Uterus (tissue), 4 donors: ENCODE measurements around the gene MLLT11. TPM values are rescaled to one million over a fixed set of nuclear protein-coding genes. Genes with fewer than 3 reads are reported as not detected.

Experiments
- DNase-seq, 2 donors: peaks; one replicate each; pipeline ENCODE4 v3.0.0-alpha.2; 2019 to 2020
- H3K27ac ChIP-seq, 2 donors: fragments of 200-600 bp; sonication (generic); 1 replicate in 1 of 2; 2 replicates in 1 of 2; pipeline ENCODE4 v1.5.1; 2016 to 2018
- H3K27me3 ChIP-seq, 2 donors: fragments of 200-600 bp; sonication (generic); one replicate each; pipeline ENCODE4 v1.5.1; 2018 to 2019; ENCODE audit warnings: control low read depth in 1 of 2
- H3K36me3 ChIP-seq, 2 donors: fragments of 200-600 bp; sonication (generic); one replicate each; pipeline ENCODE4 v1.5.1; 2019; ENCODE audit warnings: control low read depth in 1 of 2
- H3K4me1 ChIP-seq, 2 donors: fragments of 200-600 bp; sonication (generic); one replicate each; pipeline ENCODE4 v1.5.1; 2018 to 2019; ENCODE audit warnings: control low read depth in 1 of 2
- H3K4me3 ChIP-seq, 2 donors: fragments of 200-600 bp; sonication (generic); 1 replicate in 1 of 2; 2 replicates in 1 of 2; pipeline ENCODE4 v1.5.1; 2018 to 2019; ENCODE audit warnings: mild to moderate bottlenecking in 1 of 2
- H3K9me3 ChIP-seq, 2 donors: fragments of 200-600 bp; sonication (generic); one replicate each; pipeline ENCODE4 v1.5.1; 2019; ENCODE audit warnings: control low read depth in 1 of 2
- CTCF ChIP-seq, 4 experiments: fragments of 200-600 bp in 2 of 4; fragments of 450-650 bp in 2 of 4; sonication (generic) in 2 of 4; IDR thresholded peaks; one replicate each; pipeline ENCODE4 v1.5.1; 2016 to 2019; ENCODE audit warnings: antibody characterized with exemption in 4 of 4, mild to moderate bottlenecking in 2 of 4, moderate library complexity in 1 of 4
- POLR2A ChIP-seq, 2 donors: fragments of 450-650 bp; IDR thresholded peaks; one replicate each; pipeline ENCODE4 v1.6.1; 2016; ENCODE audit warnings: antibody characterized with exemption in 2 of 2, mild to moderate bottlenecking in 1 of 2, moderate library complexity in 1 of 2
- intact Hi-C: fragments of 100-400 bp; cut with DNase I; formaldehyde crosslinking; loops from one replicate; pipeline ENCODE4 v1.15.1; 2023; ENCODE audit warnings: low total_unique reads
- total RNA-seq, 4 donors: library from RNA; depleted of rRNA in 3 of 4; stranded (reverse); fragments of >200 nt in 3 of 4; gene quantifications; one replicate each; pipeline versions ENCODE4 v1.1.0 to v1.2.4, GENCODE V29; 2014 to 2023
- donor health status: DM: yes; HTN: yes; CAD: no.

Gene MLLT11
- total RNA-seq, 4 donors from 2014 or later, result 1.3 to 10.6 (median 5.6) TPM

- DNase-seq, result no peak
- TF ChIP-seq POLR2A (IDR thresholded peaks at IDR 0.05), result no peak
- TF ChIP-seq CTCF (IDR thresholded peaks at IDR 0.05), result no peak
- no peaks in the 10 kb centered on the region for H3K9me3 ChIP-seq
- intact Hi-C loops, result no loop called here
- H3K27ac ChIP-seq, result peak overlapping the region; percentile 93 to 95
- peak overlapping the region; percentile 88 to 98 for H3K4me3 ChIP-seq
- no peaks in the 10 kb centered on the region for H3K36me3 ChIP-seq
- H3K27me3 ChIP-seq, result no peaks in the 10 kb centered on the region
- H3K4me1 ChIP-seq, result peaks cover 0 to 9% of the 10 kb centered on the region in 2 donors
These were observed 642 bp downstream of the MLLT11 start for GRCh38 chr1:151060657-151061421.

GRCh38 chr1:151061704-151062103, 1.5 kb downstream of the MLLT11 start:
- Histone ChIP-seq H3K27ac (peak overlapping the region; percentile 93 to 95), H3K36me3 (no peaks in the 10 kb centered on the region), H3K27me3 (no peaks in the 10 kb centered on the region), H3K4me1 (peaks cover 0 to under 1% of the 10 kb centered on the region in 2 donors), H3K9me3 (no peaks in the 10 kb centered on the region), H3K4me3 (no peak overlapping the region)
- intact Hi-C loops, result no loop called here
- no peak for DNase-seq
- TF ChIP-seq CTCF (IDR thresholded peaks at IDR 0.05) (no peak), POLR2A (IDR thresholded peaks at IDR 0.05) (no peak)

GRCh38 chr1:151062741-151063371, 2.7 kb downstream of the MLLT11 start:
- no peaks in the 10 kb centered on the region for H3K4me1 ChIP-seq
- peak overlapping the region; percentile 93 to 95 for H3K27ac ChIP-seq
- H3K4me3 ChIP-seq, result no peak overlapping the region
- H3K36me3 ChIP-seq, result no peaks in the 10 kb centered on the region
- H3K9me3 ChIP-seq, result no peaks in the 10 kb centered on the region
- intact Hi-C loops, result no loop called here
- H3K27me3 ChIP-seq, result no peaks in the 10 kb centered on the region
- peak in 1 of 2 donors; percentile 69 for DNase-seq
- no peak for TF ChIP-seq CTCF (IDR thresholded peaks at IDR 0.05)
- TF ChIP-seq POLR2A (IDR thresholded peaks at IDR 0.05), result no peak

GRCh38 chr1:151065089-151065645, 5.0 kb downstream of the MLLT11 start:
- Histone ChIP-seq H3K9me3 (no peaks in the 10 kb centered on the region), H3K4me3 (no peak overlapping the region), H3K36me3 (no peaks in the 10 kb centered on the region), H3K27me3 (no peaks in the 10 kb centered on the region), H3K4me1 (no peaks in the 10 kb centered on the region), H3K27ac (no peak overlapping the region)
- DNase-seq, result no peak
- TF ChIP-seq POLR2A (IDR thresholded peaks at IDR 0.05) (no peak), CTCF (IDR thresholded peaks at IDR 0.05) (no peak)
- intact Hi-C loops, result no loop called here

GRCh38 chr1:151067185-151067584, 7.0 kb downstream of the MLLT11 start:
- Histone ChIP-seq H3K27me3 (no peaks in the 10 kb centered on the region), H3K36me3 (no peaks in the 10 kb centered on the region), H3K27ac (no peak overlapping the region), H3K4me1 (no peaks in the 10 kb centered on the region), H3K9me3 (no peaks in the 10 kb centered on the region), H3K4me3 (no peak overlapping the region)
- TF ChIP-seq POLR2A (IDR thresholded peaks at IDR 0.05) (no peak), CTCF (IDR thresholded peaks at IDR 0.05) (no peak)
- peak in 1 of 2 donors; percentile 5 for DNase-seq
- intact Hi-C loops, result no loop called here
